Hepatocyte (in vitro differentiated cells): ENCODE measurements around the gene TMEM63B.

Source experiments
- CTCF ChIP-seq: fragments of 200-600 bp; sonication (generic); IDR thresholded peaks from 2 replicates; pipeline ENCODE4 v1.5.1; 2016; ENCODE audit warnings: antibody characterized with exemption, mild to moderate bottlenecking; ENCODE audit not compliant: poor library complexity
- EZH2 ChIP-seq: fragments of 200-600 bp; sonication (generic); IDR thresholded peaks from 2 replicates; pipeline ENCODE4 v1.6.1; 2016; ENCODE audit warnings: antibody characterized with exemption, mild to moderate bottlenecking, borderline replicate concordance
- EZH2phosphoT487 ChIP-seq: fragments of 200-600 bp; sonication (generic); IDR thresholded peaks from one replicate; pipeline ENCODE4 v1.6.1; 2018; ENCODE audit warnings: antibody characterized with exemption, mild to moderate bottlenecking, low read depth, moderate library complexity; ENCODE audit not compliant: unreplicated experiment, severe bottlenecking

- TF ChIP-seq CTCF (no peak), EZH2 (no peak), EZH2phosphoT487 (no peak)
These were observed 41.8 kb downstream of the TMEM63B start for GRCh38 chr6:44169154-44169553.
